Effector memory CD8-positive, alpha-beta T cell (primary cell): ENCODE results near the gene BLVRA.
A peak's percentile ranks its signal among the peaks of the same experiment; 100 is the strongest.
"Not testable (repeated sequence)": the region's sequence is repeated elsewhere in the genome, so short reads cannot be mapped to it uniquely, and the experiment has no call there.

Experiments used
- ATAC-seq: fragments of 150-1000 bp; cut with Tn5 transposase; replicated peaks from 2 replicates; pipeline ENCODE4 v1.10.0; 2021; ENCODE audit warnings: mild to moderate bottlenecking, moderate library complexity
- DNase-seq, 3 experiments: peaks; one replicate each; pipeline ENCODE4 v3.0.0; 2021
- H3K27ac Mint-ChIP-seq, 2 donors: one replicate each; pipeline ENCODE4 v1.8.0; 2022; ENCODE audit warnings: mild to moderate bottlenecking in 2 of 2, mixed read lengths in 2 of 2, moderate library complexity in 2 of 2
- H3K27me3 Mint-ChIP-seq, 2 donors: one replicate each; pipeline ENCODE4 v1.8.0; 2022; ENCODE audit warnings: mixed read lengths in 2 of 2
- H3K36me3 Mint-ChIP-seq: one replicate; pipeline ENCODE4 v1.8.0; 2022; ENCODE audit warnings: mild to moderate bottlenecking, moderate library complexity, mixed read lengths; ENCODE audit not compliant: insufficient read depth
- H3K4me1 Mint-ChIP-seq, 2 donors: one replicate each; pipeline ENCODE4 v1.8.0; 2022; ENCODE audit warnings: low read depth in 2 of 2, mixed read lengths in 2 of 2
- H3K4me3 Mint-ChIP-seq, 2 donors: one replicate each; pipeline ENCODE4 v1.8.0; 2022; ENCODE audit warnings: mild to moderate bottlenecking in 2 of 2, mixed read lengths in 2 of 2, moderate library complexity in 2 of 2
- H3K9me3 Mint-ChIP-seq, 2 donors: one replicate each; pipeline ENCODE4 v1.8.0; 2022; ENCODE audit warnings: mixed read lengths in 2 of 2
- total RNA-seq, 9 experiments: gene quantifications; one replicate each; lab custom pipeline; 2026; lab: John Stamatoyannopoulos, UW

BLVRA gene
- 13.0 to 25.9 (median 16.5) reads per million in 9 experiments for total RNA-seq

- H3K27me3 Mint-ChIP-seq = no peaks in the 10 kb centered on the region
- peak; percentile 43 to 57 (median 50) for DNase-seq
- H3K4me3 Mint-ChIP-seq = peak within 1 kb of the TSS; percentile 81 to 82
- H3K27ac Mint-ChIP-seq = peak within 1 kb of the TSS; percentile 51 to 90
- peaks cover 18 to 33% of the 10 kb centered on the region in 2 donors for H3K4me1 Mint-ChIP-seq
- ATAC-seq = peak; percentile 76
- H3K9me3 Mint-ChIP-seq = no peaks in the 10 kb centered on the region
- peaks cover 3% of the 10 kb centered on the region for H3K36me3 Mint-ChIP-seq
Observed at GRCh38 chr7:43758029-43758821, at the start of gene BLVRA. TSS of gene BLVRA (plus strand) at chr7:43758680. CDS start at chr7:43771159, 12,479 bp downstream.

- DNase-seq = no peak
- H3K27me3 Mint-ChIP-seq = no peaks in the 10 kb centered on the region
- ATAC-seq = no peak
- peaks cover 23 to 25% of the 10 kb centered on the region in 2 donors for H3K4me1 Mint-ChIP-seq
- H3K27ac Mint-ChIP-seq = no peak overlapping the region
- H3K4me3 Mint-ChIP-seq = no peak overlapping the region
- peaks cover 5% of the 10 kb centered on the region for H3K36me3 Mint-ChIP-seq
- no peaks in the 10 kb centered on the region for H3K9me3 Mint-ChIP-seq
Observed at GRCh38 chr7:43711503-43711902, 47.0 kb upstream of the BLVRA start.

- not testable (repeated sequence) for H3K36me3 Mint-ChIP-seq, H3K4me3 Mint-ChIP-seq, H3K9me3 Mint-ChIP-seq, DNase-seq, ATAC-seq, H3K27me3 Mint-ChIP-seq
- Mint-ChIP-seq H3K4me1 (peaks cover 30 to 31% of the 10 kb centered on the region in 2 donors), H3K27ac (peak overlapping the region in 1 of 2 donors; percentile 4)
Observed at GRCh38 chr7:43715966-43716365, 42.5 kb upstream of the BLVRA start.

- no peak overlapping the region for H3K4me3 Mint-ChIP-seq
- peaks cover 3% of the 10 kb centered on the region for H3K36me3 Mint-ChIP-seq
- DNase-seq (no peak), ATAC-seq (no peak)
- no peaks in the 10 kb centered on the region for H3K27me3 Mint-ChIP-seq
- no peak overlapping the region for H3K27ac Mint-ChIP-seq
- no peaks in the 10 kb centered on the region for H3K9me3 Mint-ChIP-seq
- peaks cover 30 to 32% of the 10 kb centered on the region in 2 donors for H3K4me1 Mint-ChIP-seq
Observed at GRCh38 chr7:43716598-43716997, 41.9 kb upstream of the BLVRA start.

GRCh38 chr7:43721193-43721806, 37.2 kb upstream of the BLVRA start:
- Mint-ChIP-seq H3K9me3 (no peaks in the 10 kb centered on the region), H3K4me3 (no peak overlapping the region), H3K4me1 (peaks cover 18 to 35% of the 10 kb centered on the region in 2 donors), H3K27ac (no peak overlapping the region), H3K27me3 (no peaks in the 10 kb centered on the region), H3K36me3 (no peaks in the 10 kb centered on the region)
- peak; percentile 58 for ATAC-seq
- DNase-seq = peak; percentile 23 to 37 (median 36)

GRCh38 chr7:43723007-43723341, 35.5 kb upstream of the BLVRA start:
- peaks cover 24 to 41% of the 10 kb centered on the region in 2 donors for H3K4me1 Mint-ChIP-seq
- H3K36me3 Mint-ChIP-seq = no peaks in the 10 kb centered on the region
- ATAC-seq (no peak), DNase-seq (no peak)
- H3K9me3 Mint-ChIP-seq = no peaks in the 10 kb centered on the region
- H3K4me3 Mint-ChIP-seq = no peak overlapping the region
- no peak overlapping the region for H3K27ac Mint-ChIP-seq
- no peaks in the 10 kb centered on the region for H3K27me3 Mint-ChIP-seq

- Mint-ChIP-seq H3K27ac (peak overlapping the region in 1 of 2 donors; percentile 53), H3K4me3 (no peak overlapping the region), H3K9me3 (no peaks in the 10 kb centered on the region), H3K36me3 (peaks cover 3% of the 10 kb centered on the region), H3K27me3 (no peaks in the 10 kb centered on the region), H3K4me1 (peaks cover 25 to 41% of the 10 kb centered on the region in 2 donors)
- DNase-seq = no peak
- ATAC-seq = no peak
Observed at GRCh38 chr7:43725251-43725650, 33.2 kb upstream of the BLVRA start.

- Mint-ChIP-seq H3K9me3 (no peaks in the 10 kb centered on the region), H3K4me3 (peak overlapping the region in 1 of 2 donors; percentile 95), H3K27ac (no peak overlapping the region), H3K27me3 (no peaks in the 10 kb centered on the region), H3K36me3 (peaks cover 3% of the 10 kb centered on the region), H3K4me1 (peaks cover 23 to 38% of the 10 kb centered on the region in 2 donors)
- no peak for ATAC-seq
- DNase-seq = no peak
Observed at GRCh38 chr7:43726466-43726865, 32.0 kb upstream of the BLVRA start.

- peaks cover 23 to 38% of the 10 kb centered on the region in 2 donors for H3K4me1 Mint-ChIP-seq
- H3K36me3 Mint-ChIP-seq = peaks cover 3% of the 10 kb centered on the region
- H3K27me3 Mint-ChIP-seq = no peaks in the 10 kb centered on the region
- no peak overlapping the region for H3K27ac Mint-ChIP-seq
- DNase-seq (no peak), ATAC-seq (no peak)
- peak overlapping the region in 1 of 2 donors; percentile 95 for H3K4me3 Mint-ChIP-seq
- H3K9me3 Mint-ChIP-seq = no peaks in the 10 kb centered on the region
Observed at GRCh38 chr7:43727003-43727402, 31.5 kb upstream of the BLVRA start.

- Mint-ChIP-seq H3K4me1 (peaks cover 23 to 38% of the 10 kb centered on the region in 2 donors), H3K27ac (no peak overlapping the region), H3K9me3 (no peaks in the 10 kb centered on the region), H3K4me3 (peak overlapping the region; percentile 93 to 95), H3K36me3 (peaks cover 3% of the 10 kb centered on the region), H3K27me3 (no peaks in the 10 kb centered on the region)
- ATAC-seq (no peak), DNase-seq (no peak)
Observed at GRCh38 chr7:43727494-43727893, 31.0 kb upstream of the BLVRA start.

- peak; percentile 93 for ATAC-seq
- peak; percentile 69 to 76 (median 71) for DNase-seq
- peaks cover 3% of the 10 kb centered on the region for H3K36me3 Mint-ChIP-seq
- H3K27me3 Mint-ChIP-seq = no peaks in the 10 kb centered on the region
- H3K4me3 Mint-ChIP-seq = peak within 1 kb of the TSS; percentile 93 to 95
- H3K9me3 Mint-ChIP-seq = no peaks in the 10 kb centered on the region
- peak within 1 kb of the TSS; percentile 92 for H3K27ac Mint-ChIP-seq
- H3K4me1 Mint-ChIP-seq = peaks cover 21 to 32% of the 10 kb centered on the region in 2 donors
Observed at GRCh38 chr7:43729214-43729923, 29.1 kb upstream of the BLVRA start, which contains the start of gene COA1. TSS of gene COA1 (minus strand) at chr7:43729523. CDS start at chr7:43648614, 80,909 bp downstream.

GRCh38 chr7:43729924-43730248, 28.6 kb upstream of the BLVRA start:
- peak overlapping the region; percentile 93 to 95 for H3K4me3 Mint-ChIP-seq
- H3K27ac Mint-ChIP-seq = peak overlapping the region; percentile 92
- DNase-seq = no peak
- no peaks in the 10 kb centered on the region for H3K27me3 Mint-ChIP-seq
- H3K4me1 Mint-ChIP-seq = peaks cover 21 to 33% of the 10 kb centered on the region in 2 donors
- H3K36me3 Mint-ChIP-seq = peaks cover 3% of the 10 kb centered on the region
- no peaks in the 10 kb centered on the region for H3K9me3 Mint-ChIP-seq
- peak; percentile 4 for ATAC-seq

- H3K4me3 Mint-ChIP-seq, H3K36me3 Mint-ChIP-seq, DNase-seq, H3K27ac Mint-ChIP-seq, H3K27me3 Mint-ChIP-seq, H3K9me3 Mint-ChIP-seq, ATAC-seq: not testable (repeated sequence)
- H3K4me1 Mint-ChIP-seq = peaks cover 18 to 26% of the 10 kb centered on the region in 2 donors
Observed at GRCh38 chr7:43731494-43731893, 27.0 kb upstream of the BLVRA start.
